Heart right ventricle (tissue), 16 donors: ENCODE results near the gene LRP1-AS. TPM values are rescaled to one million over a fixed set of nuclear protein-coding genes. Genes with fewer than 3 reads are reported as not detected.
A peak's percentile ranks its signal among the peaks of the same experiment; 100 is the strongest.

Source experiments
- ATAC-seq, 8 donors: fragments of 200-7000 bp; cut with Tn5 transposase; one replicate each; pipeline ENCODE4 v1.9.1; 2020; ENCODE audit warnings: mild to moderate bottlenecking in 8 of 8, moderate library complexity in 8 of 8, moderate number of reproducible peaks in 1 of 8
- DNase-seq, 2 donors: peaks; one replicate each; pipeline ENCODE4 v3.0.0-alpha.2; 2020
- H3K27ac ChIP-seq, 10 donors: fragments of 200-600 bp; sonication (generic) in 2 of 10; one replicate each; pipeline versions ENCODE4 v1.5.0 to v1.8.0; 2020 to 2022; ENCODE audit warnings: mild to moderate bottlenecking in 3 of 10
- H3K27me3 ChIP-seq, 7 donors: fragments of 200-600 bp; one replicate each; pipeline ENCODE4 v1.8.0; 2021 to 2022; ENCODE audit warnings: mild to moderate bottlenecking in 2 of 7
- H3K36me3 ChIP-seq, 9 donors: fragments of 200-600 bp; sonication (generic) in 1 of 9; one replicate each; pipeline versions ENCODE4 v1.5.0 to v1.8.0; 2020 to 2022; ENCODE audit warnings: mild to moderate bottlenecking in 2 of 9
- H3K4me1 ChIP-seq, 9 donors: fragments of 200-600 bp; sonication (generic) in 1 of 9; one replicate each; pipeline versions ENCODE4 v1.5.0 to v1.8.0; 2020 to 2022; ENCODE audit warnings: mild to moderate bottlenecking in 4 of 9
- H3K4me3 ChIP-seq, 10 donors: fragments of 200-600 bp; sonication (generic) in 2 of 10; one replicate each; pipeline versions ENCODE4 v1.5.0 to v1.8.0; 2020 to 2022; ENCODE audit warnings: mild to moderate bottlenecking in 7 of 10, moderate library complexity in 2 of 10
- H3K9me3 ChIP-seq, 11 donors: fragments of 200-600 bp in 10 of 11; sonication (generic) in 2 of 11; one replicate each; pipeline versions ENCODE4 v1.5.0 to v1.8.0; 2013 to 2022; ENCODE audit warnings: mild to moderate bottlenecking in 2 of 11, control low read depth in 1 of 11, moderate library complexity in 1 of 11
- WGBS, 2 donors: extraction: QIAGEN DNeasy Blood & Tissue Kit; methylation state at CpG; one replicate each; pipeline ENCODE4 v1.1.7; 2013; ENCODE audit warnings: inconsistent platforms in 1 of 2; 5-methylcytosine and 5-hydroxymethylcytosine counted together
- intact Hi-C, 10 donors: fragments of 100-400 bp; cut with DNase I; formaldehyde crosslinking; loops; one replicate each; pipeline versions ENCODE4 v1.11.1 to v1.14.2; 2022
- polyA plus RNA-seq, 2 donors: library from polyadenylated mRNA; stranded (reverse); fragments of 200-250 nt; gene quantifications; one replicate each; pipeline ENCODE4 v1.2.3, GENCODE V29; 2013
- total RNA-seq, 10 donors: library from RNA; stranded (reverse); fragmentation: NEBNext Ultra II Directional in 3 of 10; extraction: Animal tissue kit (Norgen Biotek cat#: 25700) in 3 of 10; gene quantifications; one replicate each; pipeline versions ENCODE4 v1.2.1 to v1.2.4, GENCODE V29; 2021 to 2023
- TF ChIP-seq, protein P1 (sequence below), 9 donors: fragments of 200-600 bp; sonication (generic) in 2 of 9; IDR thresholded peaks; one replicate each; pipeline versions ENCODE4 v1.5.0 to v1.8.0; 2021 to 2022; ENCODE audit warnings: antibody characterized with exemption in 9 of 9, mild to moderate bottlenecking in 5 of 9, moderate library complexity in 1 of 9
- donor health status: Arrhythmogenic right ventricular cardiomyopathy.
- donor health status: ischemic (EF 13 %, LVEDD 7.1; RV severe dilation, severe dysfunction).
- donor health status: healthy with polysubstance abuse.
- donor health status: DM: no; HTN: yes; CAD: no.
- donor health status: DM: no; HTN: no; CAD: no.
- donor health status: ischemic (EF 25% LVEDD 6.9; RV normal size, moderate dysfunction).
- donor health status: ischemic (EF 25% LVEDD 5.7; RV mildly dilated, moderate dysfunction).
- donor health status: healthy.
- donor health status: DM: yes; HTN: yes; CAD: no.
- donor health status: Ischemic cardiomyopathy.
- donor health status: ischemic (EF 35%, LVEDD 5.7; RV mildly dilated, moderate dysfunction).
- donor health status: nonischemic (EF 11% LVEDD 7.7; RV severe dilation, severe dysfunction).
- donor health status: DM: yes; HTN: yes; CAD: no.
- donor health status: PGD.
- donor health status: ischemic (EF 29% LVEDD 5.4; RV normal size, mild dysfunction).
- donor health status: nonischemic (EF 23%, LVEDD 6.1; RV moderate dilation, normal function).

The LRP1-AS gene
- total and polyA plus RNA-seq, 12 donors = not detected

GRCh38 chr12:57176139-57176477 lies 28.7 kb upstream of the LRP1-AS start:
- ATAC-seq (no peak), DNase-seq (no peak)
- H3K4me3 ChIP-seq = no peak overlapping the region
- no peaks in the 10 kb centered on the region for H3K9me3 ChIP-seq
- H3K4me1 ChIP-seq = peaks cover 0 to 19% (median 7%) of the 10 kb centered on the region in 9 donors
- H3K27ac ChIP-seq = no peak overlapping the region
- WGBS, 2 donors = 86 to 88% methylated on average over 9 of the region's 9 CpGs
- intact Hi-C loops = no loop called here
- TF ChIP-seq, protein P1, sequence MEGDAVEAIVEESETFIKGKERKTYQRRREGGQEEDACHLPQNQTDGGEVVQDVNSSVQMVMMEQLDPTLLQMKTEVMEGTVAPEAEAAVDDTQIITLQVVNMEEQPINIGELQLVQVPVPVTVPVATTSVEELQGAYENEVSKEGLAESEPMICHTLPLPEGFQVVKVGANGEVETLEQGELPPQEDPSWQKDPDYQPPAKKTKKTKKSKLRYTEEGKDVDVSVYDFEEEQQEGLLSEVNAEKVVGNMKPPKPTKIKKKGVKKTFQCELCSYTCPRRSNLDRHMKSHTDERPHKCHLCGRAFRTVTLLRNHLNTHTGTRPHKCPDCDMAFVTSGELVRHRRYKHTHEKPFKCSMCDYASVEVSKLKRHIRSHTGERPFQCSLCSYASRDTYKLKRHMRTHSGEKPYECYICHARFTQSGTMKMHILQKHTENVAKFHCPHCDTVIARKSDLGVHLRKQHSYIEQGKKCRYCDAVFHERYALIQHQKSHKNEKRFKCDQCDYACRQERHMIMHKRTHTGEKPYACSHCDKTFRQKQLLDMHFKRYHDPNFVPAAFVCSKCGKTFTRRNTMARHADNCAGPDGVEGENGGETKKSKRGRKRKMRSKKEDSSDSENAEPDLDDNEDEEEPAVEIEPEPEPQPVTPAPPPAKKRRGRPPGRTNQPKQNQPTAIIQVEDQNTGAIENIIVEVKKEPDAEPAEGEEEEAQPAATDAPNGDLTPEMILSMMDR (IDR thresholded peaks at IDR 0.05) = peak in 3 of 9 donors; percentile 2 to 5 (median 3)
- peaks cover 2 to 97% (median 21%) of the 10 kb centered on the region in 9 donors for H3K36me3 ChIP-seq
- H3K27me3 ChIP-seq = no peaks in the 10 kb centered on the region

- H3K9me3 ChIP-seq = no peaks in the 10 kb centered on the region
- TF ChIP-seq, protein P1 (IDR thresholded peaks at IDR 0.05) = peak; percentile 50 to 81 (median 73)
- H3K36me3 ChIP-seq = peaks cover 2 to 97% (median 21%) of the 10 kb centered on the region in 9 donors
- DNase-seq = peak; percentile 73 to 86
- no peak overlapping the region for H3K4me3 ChIP-seq
- ATAC-seq = peak; percentile 35 to 73 (median 58)
- 53 to 64% methylated on average over 29 of the region's 29 CpGs for WGBS, 2 donors
- no peaks in the 10 kb centered on the region for H3K27me3 ChIP-seq
- intact Hi-C loops = loop anchor here in 5 of 10 donors (2.0 kb wide), 2 partner anchors 49 to 51 kb away; no protein-coding TSS in a partner anchor
- peak overlapping the region in 4 of 10 donors; percentile 26 to 52 (median 32) for H3K27ac ChIP-seq
- H3K4me1 ChIP-seq = peaks cover 0 to 19% (median 7%) of the 10 kb centered on the region in 9 donors
These were observed 28.2 kb upstream of the LRP1-AS start for GRCh38 chr12:57175428-57176138.

GRCh38 chr12:57173683-57174082 lies 26.3 kb upstream of the LRP1-AS start:
- ATAC-seq = no peak
- H3K27ac ChIP-seq = no peak overlapping the region
- no peak for DNase-seq
- H3K4me1 ChIP-seq = peaks cover 0 to 19% (median 7%) of the 10 kb centered on the region in 9 donors
- 89% methylated on average over 14 of the region's 14 CpGs for WGBS, 2 donors
- H3K36me3 ChIP-seq = peaks cover under 1 to 97% (median 22%) of the 10 kb centered on the region in 9 donors
- intact Hi-C loops = loop anchor here in 6 of 10 donors (2.0 to 5.0 kb wide), 3 partner anchors 46 to 49 kb away; partner anchors contain the start of gene LRP1 (in 1 of the 6)
- TF ChIP-seq, protein P1 (IDR thresholded peaks at IDR 0.05) = no peak
- no peak overlapping the region for H3K4me3 ChIP-seq
- no peaks in the 10 kb centered on the region for H3K9me3 ChIP-seq
- H3K27me3 ChIP-seq = no peaks in the 10 kb centered on the region

DNA sequence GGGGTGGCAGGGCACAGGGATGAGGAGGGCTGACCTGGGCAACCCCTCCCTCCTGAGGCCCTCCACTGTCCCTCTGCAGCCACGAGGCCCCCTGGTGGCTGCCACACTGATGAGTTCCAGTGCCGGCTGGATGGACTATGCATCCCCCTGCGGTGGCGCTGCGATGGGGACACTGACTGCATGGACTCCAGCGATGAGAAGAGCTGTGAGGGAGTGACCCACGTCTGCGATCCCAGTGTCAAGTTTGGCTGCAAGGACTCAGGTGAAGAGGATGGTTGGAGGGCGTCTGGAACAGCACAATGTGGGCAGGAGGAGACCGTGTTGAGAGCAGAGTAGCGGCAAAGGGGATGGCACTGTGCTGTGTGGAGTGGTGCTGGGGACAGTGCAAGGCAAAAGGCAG lies 25.7 kb upstream of the LRP1-AS start:
- DNase-seq (no peak), ATAC-seq (peak in 4 of 8 donors; percentile 19 to 52 (median 34))
- Histone ChIP-seq H3K27ac (no peak overlapping the region), H3K4me1 (peaks cover 0 to 19% (median 7%) of the 10 kb centered on the region in 9 donors), H3K9me3 (no peaks in the 10 kb centered on the region), H3K4me3 (no peak overlapping the region), H3K27me3 (no peaks in the 10 kb centered on the region), H3K36me3 (peaks cover 0 to 97% (median 22%) of the 10 kb centered on the region in 9 donors)
- TF ChIP-seq, protein P1 (IDR thresholded peaks at IDR 0.05) = peak; percentile 26 to 69 (median 59)
- intact Hi-C loops = loop anchor here in 1 of 10 donors (5.0 kb wide), 1 partner anchor 46 kb away; the partner anchor contains the start of gene LRP1
- WGBS, 2 donors = 61 to 66% methylated on average over 11 of the region's 11 CpGs
